H1 (cell line): ENCODE results near the gene CNRIP1. TPM values are rescaled to one million over a fixed set of nuclear protein-coding genes. Genes with fewer than 3 reads are reported as not detected.

Source experiments
- CTCF ChIA-PET: fragments of 300-600 bp; sonication (Branson Sonifier 250); formaldehyde crosslinking; loops from one replicate; lab custom pipeline; 2021; ENCODE audit not compliant: partially characterized antibody; lab: Charles Lee
- POLR2A ChIA-PET: fragments of 300-600 bp; sonication (Branson Sonifier 250); formaldehyde crosslinking; loops from one replicate; lab custom pipeline; 2021; ENCODE audit warnings: inconsistent platforms; ENCODE audit not compliant: partially characterized antibody; lab: Charles Lee
- DNase-seq, 2 experiments: peaks; one replicate each; pipeline versions ENCODE4 v3.0.0 to v3.0.0-alpha.2; 2010 to 2022; ENCODE audit warnings: low spot score in 2 of 2, low read depth in 1 of 2, mixed read lengths in 1 of 2
- FAIRE-seq: peaks from 2 replicates; lab custom pipeline; 2011; peaks lifted over from hg19 to GRCh38; lab: Jason Lieb, UNC
- H2AFZ ChIP-seq: 2 replicates; pipeline ENCODE4 v1.8.1; 2012; ENCODE audit warnings: low read length, inconsistent platforms
- H2AK5ac ChIP-seq: 2 replicates; pipeline ENCODE4 v1.6.1; 2013; ENCODE audit warnings: low read depth, low read length
- H2BK120ac ChIP-seq: replicated peaks from 2 replicates; pipeline ENCODE3; 2013; ENCODE audit warnings: low read depth, low read length, inconsistent platforms
- H2BK12ac ChIP-seq: 2 replicates; pipeline ENCODE4 v1.6.1; 2013; ENCODE audit warnings: low read depth, low read length
- H2BK15ac ChIP-seq: 2 replicates; pipeline ENCODE4 v1.6.1; 2013; ENCODE audit warnings: low read length
- H2BK20ac ChIP-seq: 2 replicates; pipeline ENCODE4 v1.6.1; 2013; ENCODE audit warnings: low read length
- H2BK5ac ChIP-seq: 2 replicates; pipeline ENCODE4 v1.6.1; 2013; ENCODE audit warnings: low read depth, low read length
- H3K14ac ChIP-seq: 2 replicates; pipeline ENCODE4 v1.6.1; 2013; ENCODE audit warnings: inconsistent platforms; ENCODE audit not compliant: insufficient read length
- H3K18ac ChIP-seq: 2 replicates; pipeline ENCODE4 v1.6.1; 2013; ENCODE audit warnings: low read length; ENCODE audit errors: extremely low read depth
- H3K23ac ChIP-seq: 2 replicates; pipeline ENCODE4 v1.6.1; 2013; ENCODE audit warnings: inconsistent platforms; ENCODE audit not compliant: insufficient read length
- H3K23me2 ChIP-seq: 2 replicates; pipeline ENCODE4 v1.6.1; 2013; ENCODE audit warnings: low read depth, low read length
- H3K27ac ChIP-seq: 2 replicates; pipeline ENCODE4 v1.6.1; 2011; ENCODE audit warnings: low read depth, low read length, inconsistent platforms
- H3K27me3 ChIP-seq, 4 experiments: replicated peaks in 1 of 4; 1 replicate in 1 of 4; 2 replicates in 3 of 4; pipeline versions ENCODE4 v1.6.1 to v1.8.1; 2011 to 2013; ENCODE audit warnings: low read length in 3 of 4, mild to moderate bottlenecking in 3 of 4, inconsistent platforms in 2 of 4, mixed read lengths in 2 of 4, moderate library complexity in 1 of 4; ENCODE audit not compliant: control insufficient read depth in 3 of 4, insufficient read depth in 3 of 4; ENCODE audit errors: extremely low read depth in 1 of 4
- H3K36me3 ChIP-seq, 4 experiments: 2 replicates each; pipeline versions ENCODE4 v1.6.1 to v1.8.1; 2011 to 2013; ENCODE audit warnings: mild to moderate bottlenecking in 4 of 4, low read length in 3 of 4, moderate library complexity in 2 of 4, control low read depth in 1 of 4, inconsistent platforms in 1 of 4; ENCODE audit not compliant: insufficient read depth in 4 of 4, control insufficient read depth in 2 of 4
- H3K4ac ChIP-seq: replicated peaks from 2 replicates; pipeline ENCODE3; 2013; ENCODE audit warnings: low read length, low read depth, mixed read lengths, inconsistent platforms; ENCODE audit not compliant: insufficient read length
- H3K4me1 ChIP-seq, 4 experiments: replicated peaks in 1 of 4; 1 replicate in 1 of 4; 2 replicates in 3 of 4; pipeline versions ENCODE4 v1.6.1 to v1.8.1; 2011 to 2013; ENCODE audit warnings: low read length in 3 of 4, inconsistent platforms in 2 of 4, mixed read lengths in 1 of 4; ENCODE audit not compliant: insufficient read depth in 4 of 4, control insufficient read depth in 3 of 4
- H3K4me2 ChIP-seq, 2 experiments: 2 replicates each; pipeline versions ENCODE4 v1.6.1 to v1.8.1; 2011 to 2013; ENCODE audit warnings: low read depth in 2 of 2, low read length in 2 of 2, control low read depth in 1 of 2, inconsistent platforms in 1 of 2, mild to moderate bottlenecking in 1 of 2; ENCODE audit not compliant: insufficient read depth in 1 of 2
- H3K4me3 ChIP-seq, 4 experiments: fragments of 200-600, 300-600 bp in 1 of 4; sonication (generic), shearing (Covaris generic), sonication (Bioruptor Twin) in 1 of 4; 2 replicates each; pipeline versions ENCODE4 v1.5.1 to v1.8.1; 2011 to 2016; ENCODE audit warnings: low read length in 4 of 4, low read depth in 3 of 4, control low read depth in 2 of 4, inconsistent platforms in 2 of 4, mild to moderate bottlenecking in 2 of 4, mixed read lengths in 1 of 4, moderate library complexity in 1 of 4; ENCODE audit not compliant: insufficient read depth in 2 of 4; ENCODE audit errors: extremely low read depth in 1 of 4
- H3K56ac ChIP-seq: replicated peaks from 2 replicates; pipeline ENCODE3; 2013; ENCODE audit warnings: low read depth, mild to moderate bottlenecking, mixed read lengths, low read length, inconsistent platforms; ENCODE audit not compliant: insufficient read length
- H3K79me1 ChIP-seq: 2 replicates; pipeline ENCODE4 v1.6.1; 2013; ENCODE audit warnings: low read depth, low read length, control low read depth
- H3K79me2 ChIP-seq, 2 experiments: 2 replicates each; pipeline versions ENCODE4 v1.6.1 to v1.8.1; 2012 to 2013; ENCODE audit warnings: low read length in 2 of 2, mild to moderate bottlenecking in 2 of 2, inconsistent platforms in 1 of 2; ENCODE audit not compliant: insufficient read depth in 2 of 2, control insufficient read depth in 1 of 2
- H3K9ac ChIP-seq, 4 experiments: replicated peaks in 1 of 4; 1 replicate in 1 of 4; 2 replicates in 3 of 4; pipeline versions ENCODE4 v1.6.1 to v1.8.1; 2011 to 2013; ENCODE audit warnings: low read depth in 3 of 4, low read length in 3 of 4, control low read depth in 2 of 4, mild to moderate bottlenecking in 2 of 4, moderate library complexity in 2 of 4, inconsistent platforms in 1 of 4; ENCODE audit errors: extremely low read depth in 1 of 4
- H3K9me3 ChIP-seq, 2 experiments: 2 replicates each; pipeline versions ENCODE4 v1.6.1 to v1.8.1; 2012 to 2013; ENCODE audit warnings: mild to moderate bottlenecking in 2 of 2, moderate library complexity in 2 of 2, control low read depth in 1 of 2, inconsistent platforms in 1 of 2, low read depth in 1 of 2, low read length in 1 of 2, mixed read lengths in 1 of 2; ENCODE audit not compliant: insufficient read depth in 2 of 2
- H4K20me1 ChIP-seq, 2 experiments: replicated peaks in 1 of 2; 2 replicates each; pipeline versions ENCODE3 to v1.8.1; 2011 to 2013; ENCODE audit warnings: inconsistent platforms in 2 of 2, low read length in 2 of 2, mild to moderate bottlenecking in 1 of 2; ENCODE audit not compliant: insufficient read depth in 2 of 2, control insufficient read depth in 1 of 2
- H4K5ac ChIP-seq: 2 replicates; pipeline ENCODE4 v1.6.1; 2013; ENCODE audit warnings: low read length, low read depth, mixed read lengths, inconsistent platforms; ENCODE audit not compliant: insufficient read length
- H4K8ac ChIP-seq: 2 replicates; pipeline ENCODE4 v1.8.0; 2013; ENCODE audit warnings: mild to moderate bottlenecking, moderate library complexity, low read length, inconsistent platforms; ENCODE audit not compliant: insufficient read depth; ENCODE audit errors: extremely low read depth
- H4K91ac ChIP-seq: replicated peaks from 2 replicates; pipeline ENCODE3; 2013; ENCODE audit warnings: low read length, mixed read lengths, inconsistent platforms; ENCODE audit not compliant: insufficient read length
- ATF2 ChIP-seq: IDR thresholded peaks from 2 replicates; pipeline ENCODE4 v1.6.1; 2012; ENCODE audit warnings: low read length, inconsistent platforms
- CHD1 ChIP-seq: IDR thresholded peaks from 2 replicates; pipeline ENCODE4 v1.6.1; 2012; ENCODE audit warnings: low read depth, low read length, improper control_type of control experiment
- HDAC2 ChIP-seq, 2 experiments: fragments of 300-600 bp in 1 of 2; sonication (generic) in 1 of 2; IDR thresholded peaks; 2 replicates each; pipeline ENCODE4 v1.6.1; 2011 to 2012; ENCODE audit warnings: low read depth in 2 of 2, low read length in 2 of 2, mild to moderate bottlenecking in 2 of 2, moderate library complexity in 2 of 2, borderline replicate concordance in 1 of 2, inconsistent platforms in 1 of 2
- KDM5A ChIP-seq: fragments of 200-600 bp; IDR thresholded peaks from 2 replicates; pipeline ENCODE4 v1.7.1; 2012; ENCODE audit warnings: mild to moderate bottlenecking, low read length, inconsistent platforms, mixed read lengths
- NRF1 ChIP-seq: IDR thresholded peaks from 2 replicates; pipeline ENCODE4 v1.6.1; 2011; ENCODE audit warnings: mild to moderate bottlenecking, low read depth, low read length, improper control_type of control experiment
- POLR2A ChIP-seq, 2 experiments: IDR thresholded peaks; 1 replicate in 1 of 2; 2 replicates in 1 of 2; pipeline ENCODE4 v1.6.1; 2011; ENCODE audit warnings: low read depth in 2 of 2, low read length in 2 of 2, mild to moderate bottlenecking in 2 of 2; ENCODE audit errors: control extremely low read depth in 1 of 2
- RBBP5 ChIP-seq: IDR thresholded peaks from 2 replicates; pipeline ENCODE4 v1.7.1; 2012; ENCODE audit warnings: low read depth, mild to moderate bottlenecking, inconsistent platforms, low read length, moderate library complexity, borderline replicate concordance
- SP1 ChIP-seq: IDR thresholded peaks from 2 replicates; pipeline ENCODE4 v1.6.1; 2011; ENCODE audit warnings: low read depth, low read length
- SP2 ChIP-seq: IDR thresholded peaks from 2 replicates; pipeline ENCODE4 v1.6.1; 2012; ENCODE audit warnings: mild to moderate bottlenecking, low read length, inconsistent platforms
- USF2 ChIP-seq: IDR thresholded peaks from 2 replicates; pipeline ENCODE4 v1.6.1; 2011; ENCODE audit warnings: low read length, improper control_type of control experiment
- YY1 ChIP-seq: IDR thresholded peaks from 2 replicates; pipeline ENCODE4 v1.6.1; 2011; ENCODE audit warnings: low read depth, mild to moderate bottlenecking, low read length
- WGBS, 2 experiments: shearing (Covaris generic) in 1 of 2; methylation state at CpG; one replicate each; pipeline versions ENCODE4 v1.1.6 to v1.1.7; 2013 to 2015; ENCODE audit warnings: low lambda C conversion rate in 2 of 2, mixed read lengths in 2 of 2, inconsistent platforms in 1 of 2, low coverage in 1 of 2, missing lambda C conversion rate in 1 of 2; ENCODE audit not compliant: insufficient replicate concordance in 2 of 2, insufficient coverage in 1 of 2, insufficient read length in 1 of 2; ENCODE audit errors: extremely low coverage in 1 of 2, missing lambda C conversion rate in 1 of 2; 5-methylcytosine and 5-hydroxymethylcytosine counted together
- polyA plus RNA-seq, 7 experiments: library from polyadenylated mRNA; depleted of rRNA in 3 of 7; stranded (reverse) in 5 of 7; unstranded in 2 of 7; fragments of >200 nt in 5 of 7; fragments of 200-250 nt in 2 of 7; gene quantifications; 1 replicate in 5 of 7; 2 replicates in 1 of 7; 4 replicates in 1 of 7; pipeline versions ENCODE4 v1.2.1 to v1.2.3, GENCODE V29; 2011 to 2013; ENCODE audit warnings: missing spikeins in 2 of 7, mixed read lengths in 2 of 7
- total RNA-seq: library from RNA; stranded (reverse); fragmentation: NEBNext Ultra II Directional; extraction: Animal tissue kit (Norgen Biotek cat#: 25700); gene quantifications from 2 replicates; pipeline ENCODE4 v1.2.1, GENCODE V29; 2021

Gene CNRIP1
- total and polyA plus RNA-seq, 2 of the 8 experiments (the other 6 are each of a cell fraction or from before 2014, with no cell fraction given), result 4.6 to 7.0 TPM

- ChIA-PET CTCF (interaction anchor here (1.0 to 5.1 kb wide), 4 partner anchors 9 to 59 kb away, joined by 3 to 43 read pairs (median 3); no protein-coding TSS in a partner anchor), POLR2A (interaction anchor here (0.7 kb wide), 1 partner anchor 145 kb away, joined by 3 read pairs; the partner anchor contains the start of gene PNO1)
- H3K4me1 ChIP-seq, result no peaks in the 10 kb centered on the region
- H3K27ac ChIP-seq, result no peak overlapping the region
- H2BK12ac ChIP-seq, result no peak overlapping the region
- no peak overlapping the region for H2BK120ac ChIP-seq
- H4K8ac ChIP-seq, result no peak overlapping the region
- no peak overlapping the region for H3K18ac ChIP-seq
- no peak overlapping the region for H3K23ac ChIP-seq
- no peaks in the 10 kb centered on the region for H3K79me2 ChIP-seq
- DNase-seq (no peak), FAIRE-seq (no peak)
- H2AFZ ChIP-seq, result no peak overlapping the region
- H3K9ac ChIP-seq, result no peak overlapping the region
- no peaks in the 10 kb centered on the region for H3K36me3 ChIP-seq
- WGBS, 2 experiments, result 81% methylated on average over 2 of the region's 3 CpGs; no CpG with 5 or more reads in 1 of the 2 experiments
- H3K14ac ChIP-seq, result no peak overlapping the region
- no peaks in the 10 kb centered on the region for H3K9me3 ChIP-seq
- H2BK15ac ChIP-seq, result no peak overlapping the region
- no peak overlapping the region for H3K4me3 ChIP-seq
- no peaks in the 10 kb centered on the region for H3K27me3 ChIP-seq
- H3K56ac ChIP-seq, result no peak overlapping the region
- no peak overlapping the region for H4K5ac ChIP-seq
- no peak overlapping the region for H2BK5ac ChIP-seq
- no peak overlapping the region for H3K4ac ChIP-seq
- no peak overlapping the region for H4K91ac ChIP-seq
- H4K20me1 ChIP-seq, result no peaks in the 10 kb centered on the region
- no peaks in the 10 kb centered on the region for H3K79me1 ChIP-seq
- H2BK20ac ChIP-seq, result no peak overlapping the region
- no peak overlapping the region for H3K4me2 ChIP-seq
- no peaks in the 10 kb centered on the region for H3K23me2 ChIP-seq
- no peak overlapping the region for H2AK5ac ChIP-seq
- TF ChIP-seq KDM5A (no peak), RBBP5 (no peak), POLR2A (IDR thresholded peaks at IDR 0.05; ENCODE audit: control extremely low read depth in 1 of 2, low read depth in 2 of 2, low read length in 2 of 2) (no peak), CHD1 (no peak), ATF2 (no peak), USF2 (no peak), NRF1 (no peak), SP1 (no peak), HDAC2 (IDR thresholded peaks at IDR 0.05; ENCODE audit: borderline replicate concordance in 1 of 2, low read depth in 2 of 2, low read length in 2 of 2) (no peak), YY1 (no peak), SP2 (no peak)
These were observed 17.4 kb downstream of the CNRIP1 start for GRCh38 chr2:68302281-68302875.
